Measurements from ENCODE around the gene POU2F3. TPM values are rescaled to one million over a fixed set of nuclear protein-coding genes. Genes with fewer than 3 reads are reported as not detected.
A peak's percentile ranks its signal among the peaks of the same experiment; 100 is the strongest.

Gene POU2F3
- total and polyA plus RNA-seq, 2 experiments from 2014 or later = not detected

GRCh38 chr11:120338107-120338933 lies 98.4 kb downstream of the POU2F3 start:
- 3% methylated on average over 7 of the region's 7 CpGs for WGBS, 2 experiments (ENCODE audit: low coverage in 1 of 2, low lambda C conversion rate in 2 of 2, missing lambda C conversion rate in 2 of 2)
- H3K4me2 ChIP-seq (ENCODE audit: unreplicated experiment) = peak overlapping the region; percentile 96
- H4K20me1 ChIP-seq (ENCODE audit: insufficient read depth) = peaks cover 27% of the 10 kb centered on the region
- peaks cover 49% of the 10 kb centered on the region for H3K4me1 ChIP-seq (ENCODE audit: insufficient read depth)
- no peaks in the 10 kb centered on the region for H3K27me3 ChIP-seq (replicated peaks; ENCODE audit: insufficient read depth)
- H3K36me3 ChIP-seq (ENCODE audit: low read depth) = no peaks in the 10 kb centered on the region
- in situ Hi-C loops (cut with MboI) = no loop called here
- H3K4me3 ChIP-seq = peak overlapping the region; percentile 96
- peaks cover 56% of the 10 kb centered on the region for H3F3A ChIP-seq (ENCODE audit: insufficient read depth)
- peaks cover 75% of the 10 kb centered on the region for H3K79me2 ChIP-seq (ENCODE audit: insufficient read depth)
- peak overlapping the region; percentile 82 for H3K27ac ChIP-seq
- 0 out of 2 replicates have a peak overlapping the region, but pooled peaks have one; percentile 8 for H2AFZ ChIP-seq
- no peaks in the 10 kb centered on the region for H3K9me2 ChIP-seq (ENCODE audit: insufficient read depth)
- peak; percentile 67 for DNase-seq
- no peak for TF ChIP-seq EZH2phosphoT487 (IDR thresholded peaks at IDR 0.05; ENCODE audit: insufficient read depth, low read depth)
- no peak for TF ChIP-seq EZH2 (IDR thresholded peaks at IDR 0.05; ENCODE audit: insufficient read depth, poor library complexity, severe bottlenecking)
- H3K9ac ChIP-seq = peak overlapping the region; percentile 90
- H3K9me3 ChIP-seq (ENCODE audit: low read depth) = no peaks in the 10 kb centered on the region

GRCh38 chr11:120339394-120339890 lies 99.5 kb downstream of the POU2F3 start:
- Histone ChIP-seq H3K9me2 (ENCODE audit: insufficient read depth) (no peaks in the 10 kb centered on the region), H3K36me3 (ENCODE audit: low read depth) (no peaks in the 10 kb centered on the region), H3K79me2 (ENCODE audit: insufficient read depth) (peaks cover 78% of the 10 kb centered on the region), H3K9ac (peak overlapping the region; percentile 90), H3K4me3 (peak overlapping the region; percentile 96), H4K20me1 (ENCODE audit: insufficient read depth) (peaks cover 29% of the 10 kb centered on the region), H3F3A (ENCODE audit: insufficient read depth) (peaks cover 48% of the 10 kb centered on the region), H2AFZ (no peak overlapping the region), H3K4me2 (ENCODE audit: unreplicated experiment) (peak overlapping the region; percentile 96), H3K9me3 (ENCODE audit: low read depth) (no peaks in the 10 kb centered on the region), H3K27ac (peak overlapping the region; percentile 17), H3K27me3 (replicated peaks; ENCODE audit: insufficient read depth) (no peaks in the 10 kb centered on the region), H3K4me1 (ENCODE audit: insufficient read depth) (peaks cover 50% of the 10 kb centered on the region)
- in situ Hi-C loops (cut with MboI) = no loop called here
- TF ChIP-seq EZH2phosphoT487 (IDR thresholded peaks at IDR 0.05; ENCODE audit: insufficient read depth, low read depth) (no peak), EZH2 (IDR thresholded peaks at IDR 0.05; ENCODE audit: insufficient read depth, poor library complexity, severe bottlenecking) (no peak)
- 10 to 14% methylated on average over 6 of the region's 6 CpGs for WGBS, 2 experiments (ENCODE audit: low coverage in 1 of 2, low lambda C conversion rate in 2 of 2, missing lambda C conversion rate in 2 of 2)
- DNase-seq = peak; percentile 49

- TF ChIP-seq EZH2phosphoT487 (IDR thresholded peaks at IDR 0.05; ENCODE audit: insufficient read depth, low read depth) = no peak
- TF ChIP-seq EZH2 (IDR thresholded peaks at IDR 0.05; ENCODE audit: insufficient read depth, poor library complexity, severe bottlenecking) = no peak
- Histone ChIP-seq H3K9ac (peak overlapping the region; percentile 90; the same call in 1 of the 2 replicates), H3K4me1 (ENCODE audit: insufficient read depth) (peaks cover 56% of the 10 kb centered on the region), H3K9me3 (ENCODE audit: low read depth) (no peaks in the 10 kb centered on the region), H3K9me2 (ENCODE audit: insufficient read depth) (no peaks in the 10 kb centered on the region), H3K27ac (peak overlapping the region; percentile 17; the same call in 1 of the 2 replicates), H3K4me3 (peak overlapping the region; percentile 96), H4K20me1 (ENCODE audit: insufficient read depth) (peaks cover 38% of the 10 kb centered on the region), H2AFZ (no peak overlapping the region), H3K36me3 (ENCODE audit: low read depth) (no peaks in the 10 kb centered on the region), H3K79me2 (ENCODE audit: insufficient read depth) (peaks cover 88% of the 10 kb centered on the region), H3K4me2 (ENCODE audit: unreplicated experiment) (peak overlapping the region; percentile 96), H3F3A (ENCODE audit: insufficient read depth) (peaks cover 50% of the 10 kb centered on the region), H3K27me3 (replicated peaks; ENCODE audit: insufficient read depth) (no peaks in the 10 kb centered on the region)
- DNase-seq = peak; percentile 44
- 15 to 19% methylated on average over 2 of the region's 2 CpGs for WGBS, 2 experiments (ENCODE audit: low coverage in 1 of 2, low lambda C conversion rate in 2 of 2, missing lambda C conversion rate in 2 of 2)
- in situ Hi-C loops (cut with MboI) = no loop called here
Measured at GRCh38 chr11:120340529-120340928, 100.6 kb downstream of the POU2F3 start.

- Histone ChIP-seq H4K20me1 (ENCODE audit: insufficient read depth) (peaks cover 52% of the 10 kb centered on the region), H3K9ac (no peak overlapping the region), H3K4me3 (no peak overlapping the region), H3K4me1 (ENCODE audit: insufficient read depth) (peaks cover 64% of the 10 kb centered on the region), H3K9me2 (ENCODE audit: insufficient read depth) (no peaks in the 10 kb centered on the region), H3K4me2 (ENCODE audit: unreplicated experiment) (no peak overlapping the region), H3F3A (ENCODE audit: insufficient read depth) (peaks cover 43% of the 10 kb centered on the region), H3K79me2 (ENCODE audit: insufficient read depth) (peaks cover 100% of the 10 kb centered on the region), H3K9me3 (ENCODE audit: low read depth) (no peaks in the 10 kb centered on the region), H3K36me3 (ENCODE audit: low read depth) (no peaks in the 10 kb centered on the region; the same call in 1 of the 2 replicates), H3K27me3 (replicated peaks; ENCODE audit: insufficient read depth) (no peaks in the 10 kb centered on the region), H2AFZ (no peak overlapping the region), H3K27ac (no peak overlapping the region)
- DNase-seq = no peak
- in situ Hi-C loops (cut with MboI) = no loop called here
- TF ChIP-seq EZH2phosphoT487 (IDR thresholded peaks at IDR 0.05; ENCODE audit: insufficient read depth, low read depth) = no peak
- TF ChIP-seq EZH2 (IDR thresholded peaks at IDR 0.05; ENCODE audit: insufficient read depth, poor library complexity, severe bottlenecking) = no peak
- 80 to 82% methylated on average over 3 of the region's 3 CpGs for WGBS, 2 experiments (ENCODE audit: low coverage in 1 of 2, low lambda C conversion rate in 2 of 2, missing lambda C conversion rate in 2 of 2)
Measured at GRCh38 chr11:120342226-120342625, 102.3 kb downstream of the POU2F3 start.
